ENCODE data around the gene GCSAML.

GCSAML gene

GRCh38 chr1:247574664-247575063 is 25.7 kb downstream of the GCSAML start:
- no peak for DNase-seq (ENCODE audit: low spot score)

- no peak for DNase-seq (ENCODE audit: low spot score)
Measured at GRCh38 chr1:247576514-247576913, 27.6 kb downstream of the GCSAML start.

- DNase-seq (ENCODE audit: low spot score), result no peak
Measured at GRCh38 chr1:247578946-247579460, 30.1 kb downstream of the GCSAML start.

- no peak for DNase-seq (ENCODE audit: low spot score)
Measured at GRCh38 chr1:247588060-247588459, 39.1 kb downstream of the GCSAML start, which contains the start of gene OR2G2. Gene OR2G2 (plus strand): TSS chr1:247588360. CDS start chr1:247588360, 0 bp downstream.

GRCh38 chr1:247605286-247605685 is 56.4 kb downstream of the GCSAML start, which contains the start of gene OR2G3:
Gene OR2G3 (plus strand): TSS chr1:247605586. CDS start chr1:247605586, 0 bp downstream.
- no peak for DNase-seq (ENCODE audit: low spot score)

GRCh38 chr1:247613405-247613804 is 64.5 kb downstream of the GCSAML start:
- no peak for DNase-seq (ENCODE audit: low spot score)

- DNase-seq (ENCODE audit: low spot score), result no peak
Measured at GRCh38 chr1:247614625-247615024, 65.7 kb downstream of the GCSAML start.
